OCI-LY3 (cell line): Measurements from ENCODE around the gene STK32C.

Experiments
- EZH2phosphoT487 ChIP-seq: fragments of 200-600 bp; shearing (Covaris generic); IDR thresholded peaks from 2 replicates; pipeline ENCODE4 v1.6.1; 2018; ENCODE audit warnings: antibody characterized with exemption, mixed run types, low read depth
- TF ChIP-seq, protein P1 (sequence below): fragments of 200-600, 300-600 bp; sonication (generic); IDR thresholded peaks from 2 replicates; pipeline ENCODE4 v1.5.1; 2014; ENCODE audit warnings: antibody characterized with exemption, low read length, low read depth

DNA sequence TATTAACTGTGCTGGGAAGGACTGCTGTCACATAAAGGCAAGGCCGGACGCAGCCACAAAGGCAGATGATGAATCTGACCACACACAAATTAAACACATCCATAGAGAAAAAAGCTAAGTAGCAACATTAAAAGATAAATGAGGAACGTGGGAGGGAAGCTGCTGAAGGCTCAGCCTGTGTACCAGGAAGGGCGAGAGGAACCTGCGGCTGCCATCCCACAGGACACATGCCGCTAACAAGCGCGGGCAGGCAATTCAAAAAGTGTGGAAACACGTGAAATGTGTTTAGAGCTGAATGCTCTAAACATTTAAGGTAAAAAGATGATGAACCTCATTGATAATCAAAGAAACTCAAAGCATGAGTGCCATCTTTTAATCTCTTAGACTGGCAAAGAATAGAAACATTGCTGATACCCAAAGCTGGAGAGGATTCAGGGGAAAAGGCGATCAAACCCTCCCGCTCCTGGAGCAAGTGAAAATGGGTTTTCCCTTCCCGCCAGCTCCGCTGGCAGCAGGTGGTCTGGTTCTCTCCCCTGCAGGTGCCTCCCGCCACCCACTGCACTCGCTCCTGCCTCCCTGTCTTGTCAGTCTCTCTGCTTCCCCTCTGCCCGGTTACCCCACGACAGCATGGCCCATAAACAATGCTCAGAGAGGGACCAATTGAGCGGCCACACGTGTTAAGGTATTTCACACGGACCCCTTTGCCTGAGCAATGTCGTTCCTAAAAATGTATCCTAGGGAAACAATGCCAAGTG lies 4.2 kb downstream of the STK32C start:
- TF ChIP-seq, protein P1, sequence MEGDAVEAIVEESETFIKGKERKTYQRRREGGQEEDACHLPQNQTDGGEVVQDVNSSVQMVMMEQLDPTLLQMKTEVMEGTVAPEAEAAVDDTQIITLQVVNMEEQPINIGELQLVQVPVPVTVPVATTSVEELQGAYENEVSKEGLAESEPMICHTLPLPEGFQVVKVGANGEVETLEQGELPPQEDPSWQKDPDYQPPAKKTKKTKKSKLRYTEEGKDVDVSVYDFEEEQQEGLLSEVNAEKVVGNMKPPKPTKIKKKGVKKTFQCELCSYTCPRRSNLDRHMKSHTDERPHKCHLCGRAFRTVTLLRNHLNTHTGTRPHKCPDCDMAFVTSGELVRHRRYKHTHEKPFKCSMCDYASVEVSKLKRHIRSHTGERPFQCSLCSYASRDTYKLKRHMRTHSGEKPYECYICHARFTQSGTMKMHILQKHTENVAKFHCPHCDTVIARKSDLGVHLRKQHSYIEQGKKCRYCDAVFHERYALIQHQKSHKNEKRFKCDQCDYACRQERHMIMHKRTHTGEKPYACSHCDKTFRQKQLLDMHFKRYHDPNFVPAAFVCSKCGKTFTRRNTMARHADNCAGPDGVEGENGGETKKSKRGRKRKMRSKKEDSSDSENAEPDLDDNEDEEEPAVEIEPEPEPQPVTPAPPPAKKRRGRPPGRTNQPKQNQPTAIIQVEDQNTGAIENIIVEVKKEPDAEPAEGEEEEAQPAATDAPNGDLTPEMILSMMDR = no peak
- TF ChIP-seq EZH2phosphoT487 = no peak
